Neural cell (in vitro differentiated cells): Measurements from ENCODE around the gene DBP. TPM values are rescaled to one million over a fixed set of nuclear protein-coding genes. Genes with fewer than 3 reads are reported as not detected.
A peak's percentile ranks its signal among the peaks of the same experiment; 100 is the strongest.

Experiments used
- H2AFZ ChIP-seq: fragments of 200-600, 300-800 bp; sonication (generic), shearing (Covaris generic); 2 replicates; pipeline ENCODE4 v1.6.0; 2014; ENCODE audit warnings: low read depth, mild to moderate bottlenecking, antibody characterized with exemption, low read length, moderate library complexity
- H3F3A ChIP-seq: fragments of 200-600 bp; shearing (Covaris generic); 2 replicates; pipeline ENCODE4 v1.6.1; 2016; ENCODE audit warnings: mild to moderate bottlenecking, moderate library complexity, mixed read lengths, antibody characterized with exemption, low read length; ENCODE audit not compliant: insufficient read depth, poor library complexity, severe bottlenecking
- H3K27ac ChIP-seq: fragments of 200-600, 300-800 bp; sonication (generic), shearing (Covaris generic); 2 replicates; pipeline ENCODE4 v1.5.1; 2014; ENCODE audit warnings: mild to moderate bottlenecking, low read length, moderate library complexity
- H3K27me3 ChIP-seq: fragments of 300-800, 200-600 bp; sonication (generic), shearing (Covaris generic); 2 replicates; pipeline ENCODE4 v1.6.0; 2014; ENCODE audit warnings: mild to moderate bottlenecking, low read depth, low read length, moderate library complexity; ENCODE audit not compliant: insufficient read depth
- H3K36me3 ChIP-seq: fragments of 300-800, 200-600 bp; sonication (generic), shearing (Covaris generic); 2 replicates; pipeline ENCODE4 v1.5.1; 2014; ENCODE audit warnings: mild to moderate bottlenecking, antibody characterized with exemption, low read length, moderate library complexity; ENCODE audit not compliant: insufficient read depth
- H3K4me2 ChIP-seq: fragments of 300-800, 200-600 bp; sonication (generic), shearing (Covaris generic); 2 replicates; pipeline ENCODE4 v1.6.0; 2014; ENCODE audit warnings: mild to moderate bottlenecking, low read length
- H3K4me3 ChIP-seq: fragments of 300-800, 200-600 bp; sonication (generic), shearing (Covaris generic); 2 replicates; pipeline ENCODE4 v1.5.1; 2014; ENCODE audit warnings: mild to moderate bottlenecking, low read length, moderate library complexity
- H3K79me2 ChIP-seq: fragments of 200-600 bp; shearing (Covaris generic); replicated peaks from 2 replicates; pipeline ENCODE4 v1.6.0; 2014; ENCODE audit warnings: mild to moderate bottlenecking, low read length, moderate library complexity; ENCODE audit not compliant: insufficient read depth
- H3K9ac ChIP-seq: fragments of 300-800, 200-600 bp; sonication (generic), shearing (Covaris generic); 2 replicates; pipeline ENCODE4 v1.6.1; 2016; ENCODE audit warnings: mild to moderate bottlenecking, low read length, mixed read lengths
- H3K9me2 ChIP-seq: fragments of 200-600 bp; shearing (Covaris generic); 2 replicates; pipeline ENCODE4 v1.6.1; 2016; ENCODE audit warnings: mild to moderate bottlenecking, low read length, mixed read lengths; ENCODE audit not compliant: insufficient read depth
- H3K9me3 ChIP-seq: fragments of 200-600, 300-800 bp; sonication (generic), shearing (Covaris generic); 2 replicates; pipeline ENCODE4 v1.6.1; 2016; ENCODE audit warnings: mild to moderate bottlenecking, mixed run types, low read length, moderate library complexity, mixed read lengths
- H4K20me1 ChIP-seq: fragments of 200-600 bp; shearing (Covaris generic); 2 replicates; pipeline ENCODE4 v1.6.1; 2016; ENCODE audit warnings: mild to moderate bottlenecking, mixed run types; ENCODE audit not compliant: insufficient read depth
- CTCF ChIP-seq: fragments of 450-650 bp; IDR thresholded peaks from 2 replicates; pipeline ENCODE4 v1.5.1; 2014; ENCODE audit warnings: antibody characterized with exemption, mild to moderate bottlenecking, moderate library complexity; ENCODE audit not compliant: poor library complexity, severe bottlenecking
- MXI1 ChIP-seq: fragments of 450-650 bp; conservative IDR thresholded peaks from 2 replicates; pipeline ENCODE4 v1.6.1; 2014; ENCODE audit warnings: antibody characterized with exemption, mild to moderate bottlenecking; ENCODE audit not compliant: poor library complexity, severe bottlenecking
- POLR2AphosphoS5 ChIP-seq: IDR thresholded peaks from 2 replicates; pipeline ENCODE4 v1.6.1; 2012
- RAD21 ChIP-seq: fragments of 450-650 bp; conservative IDR thresholded peaks from 2 replicates; pipeline ENCODE4 v1.6.1; 2014; ENCODE audit warnings: antibody characterized with exemption, mild to moderate bottlenecking, moderate library complexity
- REST ChIP-seq: IDR thresholded peaks from 2 replicates; pipeline ENCODE4 v1.6.1; 2012; ENCODE audit warnings: borderline replicate concordance
- SMC3 ChIP-seq: fragments of 450-650 bp; conservative IDR thresholded peaks from 2 replicates; pipeline ENCODE4 v1.6.1; 2014; ENCODE audit warnings: antibody characterized with exemption, mild to moderate bottlenecking, moderate library complexity; ENCODE audit not compliant: poor library complexity
- TAF1 ChIP-seq: IDR thresholded peaks from 2 replicates; pipeline ENCODE4 v1.6.1; 2012; ENCODE audit warnings: low read depth
- polyA plus RNA-seq: library from polyadenylated mRNA; depleted of rRNA; stranded (reverse); fragments of >200 nt; gene quantifications from 2 replicates; pipeline ENCODE4 v1.2.3, GENCODE V29; 2014

Gene DBP
- polyA plus RNA-seq, 1 donor from 2014 or later = 3.6 TPM

- TF ChIP-seq CTCF = no peak
- no peak for TF ChIP-seq REST
- TF ChIP-seq POLR2AphosphoS5 = no peak
- no peak for TF ChIP-seq SMC3
- H3K79me2 ChIP-seq = no peaks in the 10 kb centered on the region
- no peak overlapping the region for H3K27ac ChIP-seq
- H3K4me2 ChIP-seq = no peak overlapping the region
- no peaks in the 10 kb centered on the region for H4K20me1 ChIP-seq
- no peaks in the 10 kb centered on the region for H3K9me2 ChIP-seq
- H3F3A ChIP-seq = no peaks in the 10 kb centered on the region
- no peak overlapping the region for H3K4me3 ChIP-seq
- no peaks in the 10 kb centered on the region for H3K27me3 ChIP-seq
- H3K9me3 ChIP-seq = no peaks in the 10 kb centered on the region
- no peak overlapping the region for H3K9ac ChIP-seq
- H3K36me3 ChIP-seq = no peaks in the 10 kb centered on the region
- H2AFZ ChIP-seq = no peak overlapping the region
Observed at GRCh38 chr19:48676487-48676886, 39.3 kb upstream of the DBP start.

- no peaks in the 10 kb centered on the region for H3K9me3 ChIP-seq
- no peaks in the 10 kb centered on the region for H3K9me2 ChIP-seq
- H3K4me3 ChIP-seq = no peak overlapping the region
- H2AFZ ChIP-seq = no peak overlapping the region
- TF ChIP-seq REST (no peak), CTCF (peak; percentile 90), SMC3 (peak; percentile 89), MXI1 (no peak), TAF1 (no peak), RAD21 (peak; percentile 78)
- no peaks in the 10 kb centered on the region for H3K36me3 ChIP-seq
- no peak overlapping the region for H3K4me2 ChIP-seq
- no peak overlapping the region for H3K9ac ChIP-seq
- no peaks in the 10 kb centered on the region for H3K79me2 ChIP-seq
- no peaks in the 10 kb centered on the region for H4K20me1 ChIP-seq
- H3K27me3 ChIP-seq = no peaks in the 10 kb centered on the region
- no peaks in the 10 kb centered on the region for H3F3A ChIP-seq
- H3K27ac ChIP-seq = no peak overlapping the region
Observed at GRCh38 chr19:48674921-48675824, 38.0 kb upstream of the DBP start.
